Measurements from ENCODE around the gene FBXO36.

DNA sequence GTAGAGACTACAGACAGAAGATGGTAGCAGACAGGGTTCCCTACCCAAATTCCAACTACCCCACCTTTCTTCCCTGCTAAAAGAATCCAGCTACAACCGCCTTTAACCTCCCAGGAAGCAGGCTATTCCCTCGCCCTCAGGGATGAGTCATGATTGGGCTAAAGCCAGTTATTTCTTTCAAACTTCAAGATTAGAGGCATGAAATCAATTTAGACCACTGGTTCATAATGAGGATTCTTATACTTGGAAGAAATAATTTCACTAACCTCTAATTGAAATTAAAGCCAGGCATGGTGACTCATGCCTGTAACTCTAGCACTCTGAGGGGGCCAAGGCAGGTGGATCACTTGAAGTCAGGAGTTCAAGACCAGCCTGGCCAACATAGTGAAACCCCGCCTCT, 20.5 kb upstream of the FBXO36 start:
- TF ChIP-seq POLR2A (IDR thresholded peaks at IDR 0.05; ENCODE audit: low read length) (no peak), SMC3 (IDR thresholded peaks at IDR 0.05) (no peak), RCOR1 (IDR thresholded peaks at IDR 0.05; ENCODE audit: low read depth, low read length) (no peak), CEBPB (IDR thresholded peaks at IDR 0.05) (no peak)

Measured in A549 (cell line).